ENCODE measurements around the gene ACVRL1.
A peak's percentile ranks its signal among the peaks of the same experiment; 100 is the strongest.

Gene ACVRL1

DNA sequence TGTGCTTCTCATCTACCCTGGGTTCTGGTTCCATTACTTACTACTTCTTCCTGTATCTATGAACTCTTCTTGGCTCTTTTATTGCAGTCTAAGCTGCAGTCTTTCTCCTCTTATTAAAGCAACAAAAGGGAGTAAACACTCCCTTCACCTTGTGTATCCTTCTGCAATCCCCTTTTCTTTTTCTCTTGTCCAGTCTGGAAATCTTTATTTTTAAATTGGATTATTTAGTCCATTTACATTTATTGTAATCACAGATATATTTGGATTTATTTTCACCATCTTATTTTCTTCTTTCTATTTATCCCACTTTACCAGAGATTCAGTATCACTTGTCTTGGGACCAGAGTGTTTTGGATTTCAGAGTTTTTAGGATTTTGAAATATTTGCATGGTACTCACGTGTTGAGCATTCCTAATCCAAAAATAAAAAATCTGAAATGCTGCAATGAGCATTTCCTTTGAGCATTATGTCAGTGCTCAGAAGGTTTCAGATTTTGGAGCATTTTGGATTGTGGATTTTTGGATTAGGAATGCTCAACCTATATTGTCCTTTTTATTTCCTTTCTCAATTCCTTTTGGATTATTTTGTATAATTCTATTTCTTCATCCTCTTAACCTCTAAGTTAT is 37.4 kb downstream of the ACVRL1 start:
- DNase-seq, result no peak

DNA sequence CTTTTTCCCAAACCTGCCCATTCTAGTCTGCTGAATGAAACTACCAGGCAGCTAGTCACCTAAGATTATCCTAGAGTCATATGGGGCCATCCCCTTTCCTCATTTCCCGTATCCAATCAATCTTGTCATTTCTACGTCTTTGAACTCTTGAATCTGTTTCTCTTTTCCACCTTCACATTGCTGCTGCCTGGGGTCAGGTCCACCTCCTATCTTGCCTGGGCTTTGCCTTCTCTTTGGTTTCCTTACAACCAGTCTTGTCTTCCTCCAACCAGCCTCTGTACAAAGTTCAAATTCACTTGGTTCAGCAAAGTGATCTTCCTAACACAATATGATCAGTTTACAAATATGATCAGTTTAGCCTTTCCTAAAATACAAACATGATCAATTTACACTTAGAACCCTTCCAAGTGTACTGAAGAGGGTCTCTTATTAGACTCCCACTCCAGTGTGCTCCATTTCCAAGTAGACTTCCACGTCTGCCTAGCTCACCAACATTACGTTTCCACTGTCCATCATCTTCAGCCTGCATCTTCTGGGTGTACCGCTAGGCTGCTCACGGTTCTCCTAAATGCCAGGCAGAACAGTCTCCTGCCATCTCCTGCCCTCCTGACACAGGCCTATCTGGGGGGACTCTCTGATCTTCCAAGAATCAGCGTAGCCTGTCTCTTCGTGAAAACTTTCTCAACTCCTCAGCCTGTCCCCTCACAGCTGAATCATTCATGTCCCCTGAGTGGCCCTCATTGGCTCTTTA is 40.1 kb downstream of the ACVRL1 start:
- DNase-seq, result no peak

DNA sequence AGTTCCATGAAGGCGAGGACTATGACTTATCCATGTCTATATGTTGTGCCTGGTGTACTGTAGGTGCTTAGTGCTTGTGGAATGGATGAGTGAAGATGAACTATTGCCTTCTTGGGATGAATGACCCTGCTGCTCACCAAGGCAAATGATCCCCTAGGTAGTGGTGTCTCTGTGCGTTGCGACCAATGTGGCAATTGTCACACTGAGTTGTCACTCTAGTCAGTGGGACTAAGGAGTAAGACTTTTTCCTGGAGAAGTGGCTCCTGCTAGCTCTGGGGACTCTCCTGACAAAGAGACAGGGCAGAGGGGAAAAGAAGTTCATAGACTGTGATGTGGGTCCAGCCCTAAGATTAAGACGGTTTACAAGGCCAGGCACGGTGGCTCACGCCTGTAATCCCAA is 40.8 kb downstream of the ACVRL1 start:
- DNase-seq, result no peak

DNA sequence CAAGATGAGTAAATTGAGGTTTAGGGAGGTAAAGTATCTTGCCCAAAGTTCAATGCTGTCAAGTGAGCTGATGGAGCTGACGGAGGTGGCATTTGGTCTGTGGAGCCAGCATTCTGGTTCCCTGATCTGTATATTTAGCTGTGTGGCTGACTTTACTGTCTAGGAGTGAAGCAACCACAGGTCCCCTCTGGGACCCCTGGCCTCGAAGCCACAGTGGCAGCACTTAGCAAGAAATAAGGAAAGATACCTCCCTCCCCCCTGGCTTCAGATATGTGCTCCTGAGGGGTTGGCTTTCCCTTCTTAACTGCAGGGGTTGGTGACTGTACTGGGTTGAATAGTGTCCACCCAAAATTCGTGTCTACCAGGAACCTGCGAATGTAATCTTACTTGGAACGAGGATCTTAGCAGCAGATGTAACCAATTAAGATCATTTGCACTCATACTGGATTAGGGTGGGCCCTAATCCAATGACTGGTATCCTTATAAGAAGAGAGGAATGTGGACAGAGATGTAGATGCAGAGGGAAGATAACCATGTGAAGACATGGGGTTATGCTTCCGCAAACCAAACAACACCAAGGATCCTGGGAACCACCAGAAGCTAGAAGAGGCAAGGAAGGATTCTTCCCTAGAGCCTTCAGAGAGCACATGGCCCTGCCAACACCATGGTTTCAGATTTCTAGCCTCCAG is 42.2 kb downstream of the ACVRL1 start:
- DNase-seq, result peak; percentile 76

DNA sequence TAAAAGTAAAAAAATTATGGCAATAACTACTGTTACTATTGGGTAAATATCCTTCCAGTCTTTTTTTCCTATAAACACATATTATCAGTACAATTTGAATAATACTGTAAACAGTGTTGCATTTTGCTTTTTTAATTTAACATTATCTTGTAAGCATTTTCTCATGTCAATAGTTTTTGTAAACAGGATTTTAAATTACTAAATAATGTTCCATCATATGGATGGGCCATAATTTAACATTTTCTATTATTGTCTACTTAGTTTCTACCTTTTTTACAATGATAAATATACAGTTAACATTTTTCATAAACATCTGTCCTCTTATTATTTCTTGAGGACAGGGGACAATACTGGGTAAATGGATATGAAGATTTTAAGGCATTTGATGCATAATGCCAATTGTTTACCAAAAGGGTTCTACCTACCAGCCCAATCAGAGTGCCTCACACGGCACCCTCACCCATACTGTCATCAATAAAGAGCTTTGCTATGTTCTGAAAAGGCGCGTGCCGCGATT is 43.4 kb downstream of the ACVRL1 start:
- DNase-seq, result no peak

DNA sequence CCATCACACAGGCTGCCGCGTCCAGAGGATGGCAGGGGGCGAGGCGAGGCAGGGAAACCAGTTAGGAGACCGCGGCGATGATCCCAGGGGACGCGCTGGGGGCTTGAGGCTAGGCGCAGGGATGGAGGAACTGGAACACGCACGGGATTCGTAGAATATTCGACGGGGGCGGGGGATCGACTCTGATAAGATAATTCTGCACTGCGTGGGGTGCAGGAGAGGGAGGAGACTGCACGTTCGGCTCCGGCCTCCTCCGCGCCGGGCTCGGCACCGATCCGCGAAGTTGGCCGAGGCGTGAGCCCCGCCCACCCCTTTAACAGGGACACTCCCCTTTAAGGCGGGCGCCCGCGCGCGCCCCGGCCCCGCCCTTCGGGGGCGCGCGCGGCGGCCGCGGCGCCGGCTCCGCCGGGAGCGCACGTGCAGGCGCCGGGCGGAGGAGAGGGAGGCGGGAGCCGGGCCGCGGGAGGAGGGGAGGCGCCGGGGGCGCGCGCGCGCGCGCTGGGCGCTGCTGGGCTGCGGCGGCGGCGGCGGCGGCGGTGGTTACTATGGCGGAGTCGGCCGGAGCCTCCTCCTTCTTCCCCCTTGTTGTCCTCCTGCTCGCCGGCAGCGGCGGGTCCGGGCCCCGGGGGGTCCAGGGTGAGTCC is 44.0 kb downstream of the ACVRL1 start, which contains the start of gene ACVR1B:
ACVR1B (plus strand) TSS at position 501 of the 644 bp plus-strand sequence; CDS start at position 546, 45 bp downstream.
- DNase-seq, result peak; percentile 22

DNA sequence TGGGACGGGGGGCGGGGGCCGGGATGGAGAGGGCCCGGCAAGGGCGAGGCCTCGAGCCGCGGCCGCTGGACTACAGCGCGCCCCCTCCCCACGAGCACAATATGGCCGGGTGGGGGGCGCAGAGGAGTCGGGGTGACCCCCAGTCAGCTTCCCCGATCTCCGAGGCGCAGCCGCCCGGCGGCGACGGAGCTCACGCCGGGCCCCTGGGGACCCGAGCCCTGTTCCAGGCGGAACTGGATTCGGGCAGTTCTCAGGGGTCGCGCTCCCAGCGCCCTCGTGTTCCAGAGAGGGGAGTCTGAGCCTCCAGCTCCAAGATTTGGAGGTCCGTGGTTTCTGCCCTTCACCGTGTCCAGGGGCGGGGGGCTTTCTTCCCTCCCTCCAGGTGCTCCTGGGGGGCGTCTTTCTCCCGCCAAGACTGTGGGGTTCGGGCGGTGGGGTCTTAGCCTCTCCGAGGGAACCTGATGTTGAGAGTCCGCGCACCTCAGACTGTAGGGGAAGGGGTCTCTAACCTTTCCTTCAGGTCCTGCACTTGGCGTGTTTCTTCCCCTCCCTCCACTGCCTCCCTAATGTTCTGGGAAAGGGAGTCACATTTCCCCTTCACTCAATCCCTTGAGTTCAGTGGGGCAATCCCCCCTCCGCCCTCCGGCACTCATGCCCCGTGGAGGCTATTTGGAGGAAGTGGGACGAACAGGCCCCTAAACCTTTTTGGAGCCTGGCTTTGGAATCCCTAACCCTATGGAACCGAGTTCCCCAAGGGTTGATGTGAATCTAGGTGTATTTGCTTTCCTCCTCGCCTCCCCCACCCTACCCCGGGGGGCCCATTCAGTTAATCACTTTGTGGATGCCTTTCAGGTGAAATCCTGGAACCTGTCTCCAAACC is 44.8 kb downstream of the ACVRL1 start:
- DNase-seq, result peak; percentile 6

DNA sequence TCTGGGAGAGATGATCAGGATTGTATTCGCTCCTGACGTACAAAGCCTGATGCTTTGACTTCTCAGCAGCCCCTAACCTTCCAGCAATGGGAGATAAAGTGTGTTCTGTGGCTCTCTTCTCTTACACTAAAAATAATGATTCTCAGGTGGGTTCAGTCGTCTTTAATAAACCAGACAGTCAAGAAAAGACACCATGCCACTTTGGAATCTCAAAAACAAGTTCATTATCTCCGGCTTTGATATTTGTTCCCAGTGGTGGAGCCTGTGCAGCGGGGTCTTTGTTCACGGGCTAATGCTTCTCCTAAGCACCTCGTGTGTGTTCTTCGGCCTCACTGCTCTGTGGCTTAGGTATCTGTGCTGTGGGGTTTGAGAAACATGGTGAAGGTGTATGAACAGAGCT is 45.8 kb downstream of the ACVRL1 start:
- DNase-seq, result no peak

DNA sequence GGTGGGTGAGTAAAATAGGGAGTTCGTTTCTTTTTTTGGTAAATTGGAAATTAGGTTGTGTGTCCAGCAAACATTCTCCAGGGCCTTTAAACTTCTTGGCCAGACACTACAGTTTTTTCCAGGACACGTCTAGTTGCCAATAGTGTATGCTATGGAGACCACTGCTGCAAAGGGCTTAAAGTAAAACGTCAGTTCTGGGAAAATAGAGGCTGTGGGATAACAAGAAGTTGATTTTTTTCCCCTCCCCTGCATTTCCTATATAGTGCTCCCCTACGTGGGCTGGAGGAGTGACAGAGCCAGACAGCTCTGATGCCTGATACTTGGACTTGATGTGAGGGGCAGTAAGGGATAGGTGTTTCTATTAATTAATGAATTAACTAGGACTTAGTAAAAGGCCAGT is 46.6 kb downstream of the ACVRL1 start:
- DNase-seq, result no peak

DNA sequence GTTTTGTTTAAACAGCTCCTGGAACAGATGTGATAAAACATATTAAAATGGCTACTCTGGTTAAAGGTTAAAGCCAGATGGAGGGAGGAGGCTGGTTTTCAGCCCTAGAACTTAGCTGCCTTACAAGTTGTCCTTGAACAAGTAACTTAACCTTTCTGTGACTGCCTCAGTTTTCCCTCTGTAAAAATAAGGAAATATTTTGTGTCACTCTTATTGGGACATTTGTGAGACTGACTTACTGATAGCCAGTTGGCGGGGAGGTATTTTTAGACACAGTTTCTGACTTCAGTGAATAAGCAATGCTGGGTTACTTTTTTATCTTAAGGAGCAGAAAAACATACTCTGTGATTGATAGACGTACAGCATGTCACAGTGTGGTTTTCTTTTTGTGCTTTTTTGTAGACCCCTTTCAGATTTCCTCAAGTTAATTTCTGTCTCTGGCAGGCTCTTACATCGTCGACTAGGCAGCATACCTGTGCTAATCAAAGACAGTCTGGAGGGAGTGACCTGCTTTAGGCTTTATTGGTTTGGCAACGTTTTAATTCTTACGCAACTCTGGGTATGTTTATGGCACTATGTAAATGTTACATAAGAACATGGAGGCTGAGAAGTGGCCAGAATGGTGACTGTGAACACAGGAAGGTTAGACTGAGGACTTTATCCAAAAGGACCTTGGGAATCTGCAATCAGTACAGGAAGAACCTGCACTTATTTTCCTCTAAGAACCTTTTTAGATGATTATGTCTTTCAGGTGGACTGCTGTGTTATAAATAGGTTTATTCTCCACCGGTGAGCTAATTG is 47.5 kb downstream of the ACVRL1 start:
- no peak for DNase-seq

DNA sequence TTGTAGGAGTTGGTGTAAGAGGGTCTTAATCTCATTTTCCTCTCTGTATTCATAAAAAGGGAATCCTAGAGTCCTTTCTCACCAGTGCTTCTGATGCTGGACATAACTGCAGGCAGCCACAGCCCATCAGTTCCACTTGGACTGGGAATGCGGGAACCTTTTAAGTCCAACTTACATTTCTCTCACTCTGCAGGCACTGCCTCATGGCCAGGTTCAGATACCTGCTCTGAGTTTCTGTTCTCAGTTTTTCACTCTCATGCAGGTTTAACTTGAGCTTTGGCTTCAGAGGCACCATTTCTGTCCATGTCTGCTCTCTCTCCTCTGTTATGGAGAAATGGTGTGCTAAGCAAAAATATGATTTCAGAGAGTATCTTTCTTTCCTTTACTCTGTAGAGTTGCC is 48.4 kb downstream of the ACVRL1 start:
- no peak for DNase-seq

DNA sequence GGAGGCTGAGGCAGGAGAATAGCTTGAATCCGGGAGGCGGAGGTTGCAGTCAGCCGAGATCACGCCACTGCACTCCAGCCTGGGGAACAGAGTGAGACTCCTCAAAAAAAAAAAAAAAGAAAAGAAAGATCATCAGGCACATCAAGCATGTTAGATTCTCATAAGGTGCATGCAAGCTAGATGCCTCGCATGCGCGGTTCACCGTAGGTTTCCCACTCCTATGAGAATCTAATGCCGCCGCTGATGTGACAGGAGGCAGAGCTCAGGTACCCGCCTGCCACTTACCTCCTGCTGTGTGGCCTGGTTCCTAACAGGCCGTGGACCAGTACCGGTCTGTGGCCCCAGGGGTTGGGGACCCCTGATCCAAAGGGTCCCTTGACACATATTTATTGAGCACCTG is 51.2 kb downstream of the ACVRL1 start:
- no peak for DNase-seq

DNA sequence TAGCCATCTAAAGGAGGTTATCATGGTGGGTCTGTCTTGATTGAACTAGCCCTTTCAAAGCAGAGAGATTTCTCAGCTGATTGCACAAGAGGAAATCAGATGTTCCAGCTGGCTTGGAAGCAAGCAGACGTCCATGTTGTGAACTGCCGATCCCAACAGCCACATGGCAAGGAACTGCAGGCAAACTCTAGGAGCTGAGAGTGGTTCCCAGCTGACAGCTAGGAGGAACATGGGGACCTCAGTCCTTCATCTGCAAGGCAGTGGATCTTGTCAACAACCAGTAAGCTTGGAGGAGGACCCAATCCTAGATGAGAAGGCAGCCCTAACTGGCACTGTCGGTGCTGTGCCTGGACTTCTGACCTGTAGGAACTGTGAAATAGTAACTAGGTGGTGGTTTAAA is 51.9 kb downstream of the ACVRL1 start:
- no peak for DNase-seq

DNA sequence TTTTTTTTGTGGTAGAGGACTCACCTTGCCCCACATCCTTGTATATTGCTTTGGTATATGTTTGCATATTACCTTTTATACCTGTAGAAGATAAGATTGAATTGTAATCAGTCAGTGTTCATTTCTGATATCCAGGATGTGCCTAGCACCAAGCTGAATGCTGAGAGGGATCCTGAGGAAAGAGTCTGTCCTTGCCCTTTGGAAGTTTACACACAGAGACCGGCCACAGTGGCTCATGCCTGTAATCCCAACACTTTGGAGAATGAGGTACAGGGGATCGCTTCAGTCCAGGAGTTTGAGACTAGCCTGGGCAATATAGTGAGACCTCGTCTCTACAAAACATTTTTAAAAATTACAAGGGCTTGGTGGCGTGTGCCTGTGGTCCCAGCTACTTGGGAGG is 52.6 kb downstream of the ACVRL1 start:
- no peak for DNase-seq

DNA sequence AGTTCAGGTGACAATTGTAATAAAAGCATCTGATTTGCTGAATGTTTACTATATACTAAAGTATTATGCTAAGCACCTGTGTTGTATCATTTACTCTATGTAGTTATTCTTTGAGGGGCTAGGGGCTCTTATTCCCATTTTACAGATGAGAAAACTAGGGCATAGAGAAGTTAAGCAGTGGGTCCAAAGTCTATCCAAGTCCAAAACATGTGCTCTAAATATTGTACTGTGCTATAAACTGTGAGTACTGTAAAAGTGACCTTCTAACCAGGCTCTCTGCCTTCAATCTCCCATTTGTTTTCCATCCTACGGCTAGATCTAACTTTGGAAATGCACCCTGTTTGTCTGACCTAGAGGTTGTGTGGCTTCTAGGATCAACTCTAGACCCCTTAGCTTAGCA is 53.2 kb downstream of the ACVRL1 start:
- no peak for DNase-seq

DNA sequence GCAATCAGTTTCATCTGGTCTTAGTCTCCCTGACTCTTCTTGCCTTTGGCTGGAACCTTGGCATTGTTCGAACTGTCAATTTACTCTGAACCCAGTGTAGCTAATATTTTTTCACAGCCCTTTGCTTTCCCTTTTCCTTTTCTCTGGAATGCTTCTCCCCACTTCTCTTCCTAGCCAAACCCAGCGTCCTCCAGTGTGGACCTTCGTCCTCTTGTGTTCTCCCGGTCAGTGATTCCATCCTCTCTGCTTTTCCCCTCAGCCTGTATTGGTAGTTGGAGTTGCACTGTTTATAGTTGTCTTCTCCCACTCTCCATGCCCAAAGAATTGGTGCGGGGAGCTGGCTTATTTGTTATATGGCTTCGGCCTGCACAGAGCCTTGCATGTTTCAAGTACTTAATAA is 53.6 kb downstream of the ACVRL1 start:
- DNase-seq, result no peak

DNA sequence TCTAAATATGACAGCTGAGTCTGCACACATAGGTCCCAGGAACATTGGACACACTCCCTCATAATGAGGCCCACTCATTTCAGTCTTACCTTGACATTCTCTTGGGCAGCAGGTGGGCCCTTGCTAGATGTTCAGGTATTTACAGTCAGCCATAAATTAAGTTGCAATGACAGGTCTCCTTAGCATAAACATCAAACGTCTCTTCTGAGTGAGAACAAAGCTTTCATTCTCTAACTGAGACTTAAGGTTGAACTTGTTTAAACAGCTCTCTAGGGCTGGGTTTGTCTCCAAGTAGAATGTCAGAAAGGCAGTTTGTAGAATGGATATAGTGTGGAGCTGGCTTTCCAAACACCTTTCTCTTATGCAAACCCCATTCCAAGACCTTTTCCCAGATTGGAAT is 54.5 kb downstream of the ACVRL1 start:
- DNase-seq, result no peak

DNA sequence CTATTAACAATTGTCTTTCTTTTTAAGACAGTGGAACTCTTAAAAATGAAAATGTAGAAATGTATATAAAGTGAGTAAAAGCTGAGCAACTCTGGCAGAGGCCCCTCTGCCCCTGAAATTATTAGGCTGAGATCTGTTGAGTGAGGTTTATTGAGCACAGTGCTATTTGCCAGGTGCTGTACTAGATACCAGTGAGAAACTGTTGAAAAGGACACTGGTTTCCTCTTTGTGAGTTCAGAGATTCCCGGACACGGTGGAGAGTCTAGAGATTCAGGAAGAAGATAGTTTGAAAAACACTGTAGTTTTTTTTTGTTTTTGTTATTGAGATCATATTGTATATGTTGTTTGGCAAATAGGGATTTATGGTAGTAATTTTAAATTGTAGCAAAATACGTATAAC is 55.4 kb downstream of the ACVRL1 start:
- DNase-seq, result no peak

DNA sequence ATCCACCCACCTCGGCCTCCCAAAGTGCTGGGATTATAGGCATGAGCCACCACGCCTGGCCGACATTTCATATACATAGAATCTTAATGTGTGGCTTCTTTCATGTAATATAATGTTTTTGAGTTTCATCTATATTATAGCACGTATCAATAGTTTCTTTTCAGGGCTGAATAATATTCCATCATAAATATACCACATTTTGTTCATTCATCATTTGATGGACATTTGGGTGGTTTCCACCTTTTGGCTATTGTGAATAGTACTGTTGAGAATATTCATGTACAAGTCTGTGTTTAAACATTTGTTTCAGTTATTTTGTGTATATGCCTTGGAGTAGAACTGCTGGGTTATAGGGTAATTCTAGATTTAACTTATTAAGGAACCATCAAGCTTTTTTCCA is 56.2 kb downstream of the ACVRL1 start:
- DNase-seq, result no peak

DNA sequence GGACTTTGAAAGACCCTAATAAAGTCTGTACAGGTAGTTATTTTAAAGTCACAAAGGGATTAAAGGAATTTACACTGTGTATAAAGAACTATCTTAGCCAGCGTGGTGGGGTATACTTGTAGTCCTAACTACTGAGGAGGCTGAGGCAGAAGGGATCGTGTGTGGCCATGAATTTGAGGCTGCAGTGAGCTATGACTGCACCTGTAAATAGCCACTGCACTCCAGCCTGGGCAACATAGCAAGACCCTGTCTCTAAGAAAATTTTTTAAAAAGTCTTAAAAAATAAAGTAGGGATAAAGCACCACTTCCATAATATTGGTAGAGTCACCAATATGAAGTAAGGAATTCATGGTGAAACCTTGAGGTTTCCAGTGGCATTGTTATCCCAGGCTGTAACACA is 62.3 kb downstream of the ACVRL1 start:
- no peak for DNase-seq

DNA sequence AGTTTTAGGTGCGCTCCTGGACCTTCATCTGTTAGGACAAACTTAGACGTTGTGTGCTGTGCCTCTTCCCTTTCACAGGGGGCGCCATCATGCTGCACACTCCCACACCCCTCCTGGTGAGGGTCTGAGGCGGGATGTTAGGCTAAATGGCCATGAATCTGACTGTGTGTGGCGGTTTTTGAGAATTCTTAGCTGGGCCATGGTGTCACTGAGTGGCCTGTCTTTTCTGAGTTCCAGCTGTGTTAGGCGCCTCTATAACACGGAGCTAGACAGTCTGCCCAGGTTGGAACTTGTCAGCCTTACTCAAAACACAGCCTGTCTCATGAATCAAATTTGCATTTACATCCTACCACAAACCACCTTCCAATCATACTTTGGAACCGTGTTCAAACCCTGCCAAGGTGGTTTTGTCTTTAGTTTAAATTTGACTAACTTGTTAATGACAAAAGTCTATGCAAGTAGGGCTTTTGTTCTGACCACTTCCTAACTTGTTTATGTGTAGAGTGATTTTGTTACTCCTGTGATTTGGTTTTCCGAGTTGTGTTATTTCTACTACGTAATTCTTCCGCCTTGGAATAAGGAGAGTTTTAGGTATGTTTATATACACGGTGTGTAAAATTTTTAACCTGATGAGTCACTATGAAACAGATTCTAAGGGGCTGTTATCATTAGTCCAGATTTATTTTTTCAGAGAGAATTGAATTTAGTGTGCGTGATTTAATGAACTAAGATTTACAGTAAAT is 63.8 kb downstream of the ACVRL1 start:
- DNase-seq, result no peak
